MM.1S (cell line): ENCODE results near the gene MYL1.

Experiments used
- DNase-seq: peaks from one replicate; pipeline ENCODE4 v3.0.0-alpha.2; 2015
- H2AFZ ChIP-seq: fragments of 300-600 bp; sonication (generic); 2 replicates; pipeline ENCODE4 v1.6.0; 2016; ENCODE audit warnings: antibody characterized with exemption, low read length
- H3F3A ChIP-seq: fragments of 300-600 bp; sonication (generic); 2 replicates; pipeline ENCODE4 v1.6.1; 2016; ENCODE audit warnings: mild to moderate bottlenecking, antibody characterized with exemption, low read length, moderate library complexity, mixed read lengths; ENCODE audit not compliant: insufficient read depth
- H3K27ac ChIP-seq: fragments of 300-600 bp; sonication (generic); 2 replicates; pipeline ENCODE4 v1.5.1; 2016; ENCODE audit warnings: mild to moderate bottlenecking, low read length
- H3K27me3 ChIP-seq: fragments of 300-600 bp; sonication (generic); replicated peaks from 2 replicates; pipeline ENCODE4 v1.6.0; 2016; ENCODE audit warnings: low read length; ENCODE audit not compliant: insufficient read depth
- H3K36me3 ChIP-seq: fragments of 300-600 bp; sonication (generic); replicated peaks from 2 replicates; pipeline ENCODE4 v1.6.1; 2016; ENCODE audit warnings: mild to moderate bottlenecking, low read length, mixed read lengths; ENCODE audit not compliant: insufficient read depth
- H3K4me1 ChIP-seq: fragments of 300-600 bp; sonication (generic); 2 replicates; pipeline ENCODE4 v1.6.1; 2016; ENCODE audit warnings: low read length, mixed read lengths
- H3K4me2 ChIP-seq: fragments of 300-600 bp; sonication (generic); 2 replicates; pipeline ENCODE4 v1.6.0; 2016; ENCODE audit warnings: low read depth, low read length
- H3K4me3 ChIP-seq: fragments of 300-600 bp; sonication (generic); 2 replicates; pipeline ENCODE4 v1.5.1; 2016; ENCODE audit warnings: low read length, mixed read lengths
- H3K79me2 ChIP-seq: fragments of 300-600 bp; sonication (generic); 2 replicates; pipeline ENCODE4 v1.6.1; 2016; ENCODE audit warnings: mixed run types, low read length, mixed read lengths
- H3K9ac ChIP-seq: fragments of 300-600 bp; sonication (generic); 2 replicates; pipeline ENCODE4 v1.6.1; 2016; ENCODE audit warnings: low read length, mixed read lengths
- H3K9me2 ChIP-seq: fragments of 300-600 bp; sonication (generic); replicated peaks from 2 replicates; pipeline ENCODE4 v1.6.1; 2016; ENCODE audit warnings: mild to moderate bottlenecking, low read length, mixed read lengths; ENCODE audit not compliant: insufficient read depth
- H3K9me3 ChIP-seq: fragments of 300-600 bp; sonication (generic); replicated peaks from 2 replicates; pipeline ENCODE4 v1.6.1; 2016; ENCODE audit warnings: mild to moderate bottlenecking, low read length, mixed read lengths; ENCODE audit not compliant: insufficient read depth
- H4K20me1 ChIP-seq: fragments of 300-600 bp; sonication (generic); 2 replicates; pipeline ENCODE4 v1.6.1; 2016; ENCODE audit warnings: mild to moderate bottlenecking, low read length, moderate library complexity, mixed read lengths; ENCODE audit not compliant: insufficient read depth
- CTCF ChIP-seq: fragments of 300-600 bp; sonication (generic); IDR thresholded peaks from 2 replicates; pipeline ENCODE4 v1.5.1; 2016; ENCODE audit warnings: antibody characterized with exemption, low read length, mixed read lengths
- EZH2 ChIP-seq: fragments of 300-600 bp; sonication (generic); optimal IDR thresholded peaks from 2 replicates; pipeline ENCODE3; 2017; ENCODE audit warnings: low read depth, mild to moderate bottlenecking, antibody characterized with exemption, low read length, mixed read lengths
- EZH2phosphoT487 ChIP-seq: fragments of 300-600 bp; sonication (generic); IDR thresholded peaks from 2 replicates; pipeline ENCODE4 v1.6.1; 2018; ENCODE audit warnings: antibody characterized with exemption, low read length

The MYL1 gene

DNA sequence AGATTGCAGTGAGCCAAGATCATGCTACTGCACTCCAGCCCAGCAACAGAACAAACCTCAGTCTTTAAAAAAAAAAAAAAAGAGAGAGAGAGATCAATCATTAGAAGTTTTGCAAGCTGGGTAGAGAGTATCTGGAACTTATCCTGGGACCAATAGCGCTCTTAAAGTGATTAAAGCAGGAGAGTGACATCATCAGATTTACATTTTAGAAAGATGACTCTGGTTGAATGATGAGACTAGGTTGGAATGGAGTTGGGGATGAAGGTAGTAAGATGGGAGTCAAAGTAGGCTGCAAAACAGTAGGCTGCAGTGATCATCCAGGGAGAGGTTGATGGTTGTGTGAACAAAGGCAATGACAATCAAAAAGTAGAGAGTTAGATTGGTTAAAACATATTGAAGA, 37.8 kb downstream of the MYL1 start:
- Histone ChIP-seq H3K9me2 (no peaks in the 10 kb centered on the region), H3K79me2 (no peaks in the 10 kb centered on the region)
- no peak for TF ChIP-seq EZH2phosphoT487
- TF ChIP-seq CTCF = no peak
- TF ChIP-seq EZH2 = no peak

DNA sequence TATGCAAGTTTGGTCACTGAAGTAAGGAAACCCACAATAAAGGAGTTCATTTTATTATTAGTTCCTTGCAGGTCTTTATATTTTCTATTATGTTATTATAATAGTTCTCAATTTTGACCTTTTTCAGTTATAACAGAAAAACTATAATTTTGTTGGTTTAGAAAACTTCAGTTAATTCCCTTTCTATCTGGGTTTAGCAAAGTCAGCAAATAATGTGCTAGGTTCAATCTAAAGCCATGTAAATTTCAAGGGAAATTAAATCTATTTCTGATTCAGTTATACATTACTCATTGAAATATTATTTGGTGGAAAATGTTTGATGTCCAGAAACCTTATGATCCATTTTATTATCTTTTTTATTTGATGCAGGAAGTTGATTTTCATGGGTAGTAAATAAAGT, 43.7 kb downstream of the MYL1 start:
- Histone ChIP-seq H3K9ac (no peak overlapping the region), H4K20me1 (no peaks in the 10 kb centered on the region), H3K9me2 (no peaks in the 10 kb centered on the region), H3K27me3 (no peaks in the 10 kb centered on the region), H3K79me2 (no peaks in the 10 kb centered on the region), H3K4me3 (no peak overlapping the region), H3K9me3 (no peaks in the 10 kb centered on the region), H3K4me2 (no peak overlapping the region), H3F3A (no peaks in the 10 kb centered on the region), H3K36me3 (no peaks in the 10 kb centered on the region), H3K4me1 (no peaks in the 10 kb centered on the region), H3K27ac (no peak overlapping the region), H2AFZ (no peak overlapping the region)
- TF ChIP-seq EZH2 (no peak), CTCF (no peak), EZH2phosphoT487 (no peak)
- no peak for DNase-seq

More for the DNA sequence above, 37.8 kb downstream of the MYL1 start:
- H3K27ac ChIP-seq = no peak overlapping the region
- no peak overlapping the region for H2AFZ ChIP-seq
- H3K36me3 ChIP-seq = no peaks in the 10 kb centered on the region
- no peaks in the 10 kb centered on the region for H3K27me3 ChIP-seq
- H3K4me1 ChIP-seq = no peaks in the 10 kb centered on the region
- H3F3A ChIP-seq = no peaks in the 10 kb centered on the region
- no peak overlapping the region for H3K4me2 ChIP-seq
- H4K20me1 ChIP-seq = no peaks in the 10 kb centered on the region
- no peak overlapping the region for H3K4me3 ChIP-seq
- H3K9ac ChIP-seq = no peak overlapping the region
- no peak for DNase-seq
- no peaks in the 10 kb centered on the region for H3K9me3 ChIP-seq

GRCh38 chr2:210269148-210269547, 45.8 kb downstream of the MYL1 start:
- Histone ChIP-seq H4K20me1 (no peaks in the 10 kb centered on the region), H3K4me2 (no peak overlapping the region), H2AFZ (no peak overlapping the region), H3K79me2 (no peaks in the 10 kb centered on the region), H3K9me2 (no peaks in the 10 kb centered on the region), H3K9ac (no peak overlapping the region), H3K4me3 (no peak overlapping the region), H3K27me3 (no peaks in the 10 kb centered on the region), H3K4me1 (no peaks in the 10 kb centered on the region), H3F3A (no peaks in the 10 kb centered on the region), H3K27ac (no peak overlapping the region), H3K9me3 (no peaks in the 10 kb centered on the region), H3K36me3 (no peaks in the 10 kb centered on the region)
- TF ChIP-seq EZH2 (no peak), CTCF (no peak), EZH2phosphoT487 (no peak)
- no peak for DNase-seq
